Measurements from ENCODE around the gene PFDN2. TPM values are rescaled to one million over a fixed set of nuclear protein-coding genes. Genes with fewer than 3 reads are reported as not detected.

Gene PFDN2
- total and polyA plus RNA-seq, 2 experiments from 2014 or later, result 45.6 to 352 TPM

DNA sequence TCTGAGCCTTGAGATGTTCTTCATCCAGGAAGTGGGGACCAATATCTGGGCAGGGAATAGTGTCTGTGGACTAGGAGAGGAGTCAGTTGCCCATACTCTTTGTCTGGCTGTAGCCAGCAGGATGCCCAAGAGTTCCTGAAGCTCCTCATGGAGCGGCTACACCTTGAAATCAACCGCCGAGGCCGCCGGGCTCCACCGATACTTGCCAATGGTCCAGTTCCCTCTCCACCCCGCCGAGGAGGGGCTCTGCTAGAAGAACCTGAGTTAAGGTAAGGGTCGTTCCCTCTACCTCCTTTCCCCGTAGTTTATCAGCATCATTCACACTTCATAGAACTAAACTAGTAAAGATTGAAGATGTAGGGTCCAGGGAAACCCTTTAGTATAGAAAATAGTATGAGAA is 45.0 kb upstream of the PFDN2 start:
- no peaks in the 10 kb centered on the region; the same call in none of the 2 replicates for H3K36me3 ChIP-seq (ENCODE audit: insufficient read depth)
- no peaks in the 10 kb centered on the region for H3K9me2 ChIP-seq (ENCODE audit: insufficient read depth)
- DNase-seq (ENCODE audit: low spot score) (no peak), ATAC-seq (no peak)
- H3K36me3 Mint-ChIP-seq (ENCODE audit: low read depth), result peaks cover 36% of the 10 kb centered on the region
- H3K4me3 ChIP-seq, result no peak overlapping the region
- H3K27me3 Mint-ChIP-seq (ENCODE audit: insufficient read depth, low read depth, poor library complexity), result peaks cover 27% of the 10 kb centered on the region
- H3K79me2 ChIP-seq (replicated peaks; ENCODE audit: insufficient read depth), result peaks cover 5% of the 10 kb centered on the region; the same call in 1 of the 2 replicates
- H3K9me3 Mint-ChIP-seq, result no peaks in the 10 kb centered on the region
- H4K20me1 ChIP-seq (replicated peaks; ENCODE audit: insufficient read depth), result no peaks in the 10 kb centered on the region
- no peak for TF ChIP-seq EZH2 (IDR thresholded peaks at IDR 0.05; ENCODE audit: low read depth, unreplicated experiment)
- TF ChIP-seq, protein P1, sequence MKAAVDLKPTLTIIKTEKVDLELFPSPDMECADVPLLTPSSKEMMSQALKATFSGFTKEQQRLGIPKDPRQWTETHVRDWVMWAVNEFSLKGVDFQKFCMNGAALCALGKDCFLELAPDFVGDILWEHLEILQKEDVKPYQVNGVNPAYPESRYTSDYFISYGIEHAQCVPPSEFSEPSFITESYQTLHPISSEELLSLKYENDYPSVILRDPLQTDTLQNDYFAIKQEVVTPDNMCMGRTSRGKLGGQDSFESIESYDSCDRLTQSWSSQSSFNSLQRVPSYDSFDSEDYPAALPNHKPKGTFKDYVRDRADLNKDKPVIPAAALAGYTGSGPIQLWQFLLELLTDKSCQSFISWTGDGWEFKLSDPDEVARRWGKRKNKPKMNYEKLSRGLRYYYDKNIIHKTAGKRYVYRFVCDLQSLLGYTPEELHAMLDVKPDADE (IDR thresholded peaks at IDR 0.05), result no peak
- TF ChIP-seq EZH2phosphoT487 (IDR thresholded peaks at IDR 0.05; ENCODE audit: unreplicated experiment), result no peak
- no peak for TF ChIP-seq JUNB (IDR thresholded peaks at IDR 0.05; ENCODE audit: unreplicated experiment)
- TF ChIP-seq, protein P2, sequence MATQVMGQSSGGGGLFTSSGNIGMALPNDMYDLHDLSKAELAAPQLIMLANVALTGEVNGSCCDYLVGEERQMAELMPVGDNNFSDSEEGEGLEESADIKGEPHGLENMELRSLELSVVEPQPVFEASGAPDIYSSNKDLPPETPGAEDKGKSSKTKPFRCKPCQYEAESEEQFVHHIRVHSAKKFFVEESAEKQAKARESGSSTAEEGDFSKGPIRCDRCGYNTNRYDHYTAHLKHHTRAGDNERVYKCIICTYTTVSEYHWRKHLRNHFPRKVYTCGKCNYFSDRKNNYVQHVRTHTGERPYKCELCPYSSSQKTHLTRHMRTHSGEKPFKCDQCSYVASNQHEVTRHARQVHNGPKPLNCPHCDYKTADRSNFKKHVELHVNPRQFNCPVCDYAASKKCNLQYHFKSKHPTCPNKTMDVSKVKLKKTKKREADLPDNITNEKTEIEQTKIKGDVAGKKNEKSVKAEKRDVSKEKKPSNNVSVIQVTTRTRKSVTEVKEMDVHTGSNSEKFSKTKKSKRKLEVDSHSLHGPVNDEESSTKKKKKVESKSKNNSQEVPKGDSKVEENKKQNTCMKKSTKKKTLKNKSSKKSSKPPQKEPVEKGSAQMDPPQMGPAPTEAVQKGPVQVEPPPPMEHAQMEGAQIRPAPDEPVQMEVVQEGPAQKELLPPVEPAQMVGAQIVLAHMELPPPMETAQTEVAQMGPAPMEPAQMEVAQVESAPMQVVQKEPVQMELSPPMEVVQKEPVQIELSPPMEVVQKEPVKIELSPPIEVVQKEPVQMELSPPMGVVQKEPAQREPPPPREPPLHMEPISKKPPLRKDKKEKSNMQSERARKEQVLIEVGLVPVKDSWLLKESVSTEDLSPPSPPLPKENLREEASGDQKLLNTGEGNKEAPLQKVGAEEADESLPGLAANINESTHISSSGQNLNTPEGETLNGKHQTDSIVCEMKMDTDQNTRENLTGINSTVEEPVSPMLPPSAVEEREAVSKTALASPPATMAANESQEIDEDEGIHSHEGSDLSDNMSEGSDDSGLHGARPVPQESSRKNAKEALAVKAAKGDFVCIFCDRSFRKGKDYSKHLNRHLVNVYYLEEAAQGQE (IDR thresholded peaks at IDR 0.05; ENCODE audit: unreplicated experiment), result no peak
- TF ChIP-seq, protein P3, sequence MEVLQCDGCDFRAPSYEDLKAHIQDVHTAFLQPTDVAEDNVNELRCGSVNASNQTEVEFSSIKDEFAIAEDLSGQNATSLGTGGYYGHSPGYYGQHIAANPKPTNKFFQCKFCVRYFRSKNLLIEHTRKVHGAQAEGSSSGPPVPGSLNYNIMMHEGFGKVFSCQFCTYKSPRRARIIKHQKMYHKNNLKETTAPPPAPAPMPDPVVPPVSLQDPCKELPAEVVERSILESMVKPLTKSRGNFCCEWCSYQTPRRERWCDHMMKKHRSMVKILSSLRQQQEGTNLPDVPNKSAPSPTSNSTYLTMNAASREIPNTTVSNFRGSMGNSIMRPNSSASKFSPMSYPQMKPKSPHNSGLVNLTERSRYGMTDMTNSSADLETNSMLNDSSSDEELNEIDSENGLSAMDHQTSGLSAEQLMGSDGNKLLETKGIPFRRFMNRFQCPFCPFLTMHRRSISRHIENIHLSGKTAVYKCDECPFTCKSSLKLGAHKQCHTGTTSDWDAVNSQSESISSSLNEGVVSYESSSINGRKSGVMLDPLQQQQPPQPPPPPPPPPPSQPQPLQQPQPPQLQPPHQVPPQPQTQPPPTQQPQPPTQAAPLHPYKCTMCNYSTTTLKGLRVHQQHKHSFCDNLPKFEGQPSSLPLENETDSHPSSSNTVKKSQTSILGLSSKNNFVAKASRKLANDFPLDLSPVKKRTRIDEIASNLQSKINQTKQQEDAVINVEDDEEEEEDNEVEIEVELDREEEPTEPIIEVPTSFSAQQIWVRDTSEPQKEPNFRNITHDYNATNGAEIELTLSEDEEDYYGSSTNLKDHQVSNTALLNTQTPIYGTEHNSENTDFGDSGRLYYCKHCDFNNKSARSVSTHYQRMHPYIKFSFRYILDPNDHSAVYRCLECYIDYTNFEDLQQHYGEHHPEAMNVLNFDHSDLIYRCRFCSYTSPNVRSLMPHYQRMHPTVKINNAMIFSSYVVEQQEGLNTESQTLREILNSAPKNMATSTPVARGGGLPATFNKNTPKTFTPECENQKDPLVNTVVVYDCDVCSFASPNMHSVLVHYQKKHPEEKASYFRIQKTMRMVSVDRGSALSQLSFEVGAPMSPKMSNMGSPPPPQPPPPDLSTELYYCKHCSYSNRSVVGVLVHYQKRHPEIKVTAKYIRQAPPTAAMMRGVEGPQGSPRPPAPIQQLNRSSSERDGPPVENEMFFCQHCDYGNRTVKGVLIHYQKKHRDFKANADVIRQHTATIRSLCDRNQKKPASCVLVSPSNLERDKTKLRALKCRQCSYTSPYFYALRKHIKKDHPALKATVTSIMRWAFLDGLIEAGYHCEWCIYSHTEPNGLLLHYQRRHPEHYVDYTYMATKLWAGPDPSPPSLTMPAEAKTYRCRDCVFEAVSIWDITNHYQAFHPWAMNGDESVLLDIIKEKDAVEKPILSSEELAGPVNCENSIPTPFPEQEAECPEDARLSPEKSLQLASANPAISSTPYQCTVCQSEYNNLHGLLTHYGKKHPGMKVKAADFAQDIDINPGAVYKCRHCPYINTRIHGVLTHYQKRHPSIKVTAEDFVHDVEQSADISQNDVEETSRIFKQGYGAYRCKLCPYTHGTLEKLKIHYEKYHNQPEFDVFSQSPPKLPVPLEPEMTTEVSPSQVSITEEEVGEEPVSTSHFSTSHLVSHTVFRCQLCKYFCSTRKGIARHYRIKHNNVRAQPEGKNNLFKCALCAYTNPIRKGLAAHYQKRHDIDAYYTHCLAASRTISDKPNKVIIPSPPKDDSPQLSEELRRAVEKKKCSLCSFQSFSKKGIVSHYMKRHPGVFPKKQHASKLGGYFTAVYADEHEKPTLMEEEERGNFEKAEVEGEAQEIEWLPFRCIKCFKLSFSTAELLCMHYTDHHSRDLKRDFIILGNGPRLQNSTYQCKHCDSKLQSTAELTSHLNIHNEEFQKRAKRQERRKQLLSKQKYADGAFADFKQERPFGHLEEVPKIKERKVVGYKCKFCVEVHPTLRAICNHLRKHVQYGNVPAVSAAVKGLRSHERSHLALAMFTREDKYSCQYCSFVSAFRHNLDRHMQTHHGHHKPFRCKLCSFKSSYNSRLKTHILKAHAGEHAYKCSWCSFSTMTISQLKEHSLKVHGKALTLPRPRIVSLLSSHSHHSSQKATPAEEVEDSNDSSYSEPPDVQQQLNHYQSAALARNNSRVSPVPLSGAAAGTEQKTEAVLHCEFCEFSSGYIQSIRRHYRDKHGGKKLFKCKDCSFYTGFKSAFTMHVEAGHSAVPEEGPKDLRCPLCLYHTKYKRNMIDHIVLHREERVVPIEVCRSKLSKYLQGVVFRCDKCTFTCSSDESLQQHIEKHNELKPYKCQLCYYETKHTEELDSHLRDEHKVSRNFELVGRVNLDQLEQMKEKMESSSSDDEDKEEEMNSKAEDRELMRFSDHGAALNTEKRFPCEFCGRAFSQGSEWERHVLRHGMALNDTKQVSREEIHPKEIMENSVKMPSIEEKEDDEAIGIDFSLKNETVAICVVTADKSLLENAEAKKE (CRISPR knock-in tag; IDR thresholded peaks at IDR 0.05), result no peak
- no peak for TF ChIP-seq STAT1 (IDR thresholded peaks at IDR 0.05; ENCODE audit: unreplicated experiment)
- TF ChIP-seq CREB1 (CRISPR knock-in tag; IDR thresholded peaks at IDR 0.05; ENCODE audit: low read depth), result no peak
- TF ChIP-seq POLR2AphosphoS5 (IDR thresholded peaks at IDR 0.05; ENCODE audit: low read depth), result no peak
- TF ChIP-seq ZNF331 (CRISPR knock-in tag; IDR thresholded peaks at IDR 0.05; ENCODE audit: low read depth), result no peak
- no peak for TF ChIP-seq NANOG (IDR thresholded peaks at IDR 0.05; ENCODE audit: borderline replicate concordance)
- TF ChIP-seq ZNF114 (CRISPR knock-in tag; IDR thresholded peaks at IDR 0.05), result no peak
- TF ChIP-seq, protein P4, sequence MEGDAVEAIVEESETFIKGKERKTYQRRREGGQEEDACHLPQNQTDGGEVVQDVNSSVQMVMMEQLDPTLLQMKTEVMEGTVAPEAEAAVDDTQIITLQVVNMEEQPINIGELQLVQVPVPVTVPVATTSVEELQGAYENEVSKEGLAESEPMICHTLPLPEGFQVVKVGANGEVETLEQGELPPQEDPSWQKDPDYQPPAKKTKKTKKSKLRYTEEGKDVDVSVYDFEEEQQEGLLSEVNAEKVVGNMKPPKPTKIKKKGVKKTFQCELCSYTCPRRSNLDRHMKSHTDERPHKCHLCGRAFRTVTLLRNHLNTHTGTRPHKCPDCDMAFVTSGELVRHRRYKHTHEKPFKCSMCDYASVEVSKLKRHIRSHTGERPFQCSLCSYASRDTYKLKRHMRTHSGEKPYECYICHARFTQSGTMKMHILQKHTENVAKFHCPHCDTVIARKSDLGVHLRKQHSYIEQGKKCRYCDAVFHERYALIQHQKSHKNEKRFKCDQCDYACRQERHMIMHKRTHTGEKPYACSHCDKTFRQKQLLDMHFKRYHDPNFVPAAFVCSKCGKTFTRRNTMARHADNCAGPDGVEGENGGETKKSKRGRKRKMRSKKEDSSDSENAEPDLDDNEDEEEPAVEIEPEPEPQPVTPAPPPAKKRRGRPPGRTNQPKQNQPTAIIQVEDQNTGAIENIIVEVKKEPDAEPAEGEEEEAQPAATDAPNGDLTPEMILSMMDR (conservative IDR thresholded peaks at IDR 0.05; ENCODE audit: low read depth in 2 of 2), result no peak
- no peak overlapping the region for H3K4me2 ChIP-seq
- H3K4me1 Mint-ChIP-seq, result peaks cover 33% of the 10 kb centered on the region
- no peak overlapping the region for H3K27ac ChIP-seq (ENCODE audit: low read depth)
- no peak overlapping the region for H2AFZ ChIP-seq
- H3K4me1 ChIP-seq (ENCODE audit: insufficient read depth), result peaks cover 16% of the 10 kb centered on the region; the same call in 1 of the 2 replicates
- no peak overlapping the region for H3K4me3 Mint-ChIP-seq
- no peak overlapping the region for H3K27ac Mint-ChIP-seq
- no peaks in the 10 kb centered on the region for H3K27me3 ChIP-seq (ENCODE audit: insufficient read depth)
- H3F3A ChIP-seq (replicated peaks; ENCODE audit: low read depth), result peaks cover 41% of the 10 kb centered on the region
